ENCODE data around the gene LRP5. TPM values are rescaled to one million over a fixed set of nuclear protein-coding genes. Genes with fewer than 3 reads are reported as not detected.
A peak's percentile ranks its signal among the peaks of the same experiment; 100 is the strongest.
"Not testable (repeated sequence)": the region's sequence is repeated elsewhere in the genome, so short reads cannot be mapped to it uniquely, and the experiment has no call there.

The LRP5 gene
- total RNA-seq, 4 donors from 2014 or later = 22.3 to 43.2 (median 33.8) TPM

DNA sequence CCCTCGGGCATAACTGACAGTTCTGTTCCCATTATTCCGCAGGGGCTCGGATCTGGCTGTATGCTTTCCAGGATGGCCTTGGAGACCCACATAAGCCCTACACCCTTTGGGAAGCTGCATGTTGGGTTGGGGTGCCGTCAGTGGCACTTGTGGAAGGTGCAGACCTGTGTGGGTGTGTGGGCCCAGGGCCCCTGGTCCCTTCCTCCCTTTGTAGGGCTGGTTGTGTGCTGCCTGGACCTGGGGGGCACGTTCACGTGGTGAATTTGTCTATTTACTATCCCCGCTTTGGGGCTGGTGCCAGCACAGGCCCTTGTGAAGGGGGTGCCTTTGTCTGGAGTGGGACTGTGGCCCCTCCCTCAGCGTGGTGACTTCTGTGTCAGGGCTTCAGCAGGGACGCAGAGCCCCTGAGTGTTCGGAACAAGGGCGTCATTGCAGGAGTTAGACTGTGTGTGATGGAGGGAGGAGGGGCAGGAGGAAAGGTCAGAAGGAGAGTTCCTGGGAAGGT is 133.2 kb downstream of the LRP5 start:
- peaks cover 0 to 51% (median 0%) of the 10 kb centered on the region in 3 donors for H3K36me3 ChIP-seq
- H3K27ac ChIP-seq = no peak overlapping the region

DNA sequence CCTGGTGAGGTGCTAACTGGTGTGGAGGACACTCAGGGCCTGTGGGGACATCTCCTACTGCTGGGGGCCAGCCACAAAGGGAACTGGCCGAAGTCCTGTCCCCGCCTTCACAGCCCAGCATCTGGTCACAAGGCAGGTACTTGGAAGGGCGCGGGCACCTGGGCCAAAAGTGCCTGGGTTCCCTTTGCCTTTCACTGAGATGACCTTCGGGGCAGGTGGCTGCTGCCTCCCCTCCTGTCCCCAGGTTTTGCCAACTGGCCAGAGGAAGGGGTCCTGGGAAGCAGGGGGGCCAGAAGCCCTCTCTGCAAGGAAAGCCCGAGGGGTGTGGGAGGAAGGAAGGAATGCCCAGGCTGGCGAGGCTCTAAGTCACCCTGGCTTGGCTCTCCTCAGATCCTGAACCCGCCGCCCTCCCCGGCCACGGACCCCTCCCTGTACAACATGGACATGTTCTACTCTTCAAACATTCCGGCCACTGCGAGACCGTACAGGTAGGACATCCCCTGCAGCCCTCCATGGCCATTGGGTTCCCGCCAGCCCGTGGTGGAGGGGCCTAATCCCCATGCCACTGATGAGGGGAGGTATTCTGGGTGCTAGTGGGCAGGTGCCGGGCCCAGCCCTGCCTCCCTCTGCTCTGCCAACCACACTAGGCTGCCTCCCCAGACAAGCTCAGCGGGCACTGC is 133.8 kb downstream of the LRP5 start:
- Histone ChIP-seq H3K36me3 (peaks cover 0 to 47% (median 0%) of the 10 kb centered on the region in 3 donors), H3K4me1 (peaks cover 0 to 14% (median 2%) of the 10 kb centered on the region in 4 donors), H3K27ac (no peak overlapping the region), H3K9me3 (no peaks in the 10 kb centered on the region), H3K27me3 (no peaks in the 10 kb centered on the region), H3K4me3 (no peak overlapping the region)
- DNase-seq (ENCODE audit: low spot score in 2 of 2) = no peak
- TF ChIP-seq EP300 (IDR thresholded peaks at IDR 0.05) (no peak), POLR2A (IDR thresholded peaks at IDR 0.05) (no peak)
- TF ChIP-seq, protein P1, sequence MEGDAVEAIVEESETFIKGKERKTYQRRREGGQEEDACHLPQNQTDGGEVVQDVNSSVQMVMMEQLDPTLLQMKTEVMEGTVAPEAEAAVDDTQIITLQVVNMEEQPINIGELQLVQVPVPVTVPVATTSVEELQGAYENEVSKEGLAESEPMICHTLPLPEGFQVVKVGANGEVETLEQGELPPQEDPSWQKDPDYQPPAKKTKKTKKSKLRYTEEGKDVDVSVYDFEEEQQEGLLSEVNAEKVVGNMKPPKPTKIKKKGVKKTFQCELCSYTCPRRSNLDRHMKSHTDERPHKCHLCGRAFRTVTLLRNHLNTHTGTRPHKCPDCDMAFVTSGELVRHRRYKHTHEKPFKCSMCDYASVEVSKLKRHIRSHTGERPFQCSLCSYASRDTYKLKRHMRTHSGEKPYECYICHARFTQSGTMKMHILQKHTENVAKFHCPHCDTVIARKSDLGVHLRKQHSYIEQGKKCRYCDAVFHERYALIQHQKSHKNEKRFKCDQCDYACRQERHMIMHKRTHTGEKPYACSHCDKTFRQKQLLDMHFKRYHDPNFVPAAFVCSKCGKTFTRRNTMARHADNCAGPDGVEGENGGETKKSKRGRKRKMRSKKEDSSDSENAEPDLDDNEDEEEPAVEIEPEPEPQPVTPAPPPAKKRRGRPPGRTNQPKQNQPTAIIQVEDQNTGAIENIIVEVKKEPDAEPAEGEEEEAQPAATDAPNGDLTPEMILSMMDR (IDR thresholded peaks at IDR 0.05) = no peak
- WGBS, 2 donors = 86 to 89% methylated on average over 8 to 18 of the region's 18 CpGs

More for the DNA sequence above, 133.2 kb downstream of the LRP5 start:
- 69 to 78% methylated on average over 11 of the region's 11 CpGs for WGBS, 2 donors
- Histone ChIP-seq H3K27me3 (no peaks in the 10 kb centered on the region), H3K4me3 (no peak overlapping the region), H3K4me1 (peaks cover 0 to 14% (median 2%) of the 10 kb centered on the region in 4 donors), H3K9me3 (no peaks in the 10 kb centered on the region)
- DNase-seq (ENCODE audit: low spot score in 2 of 2) = no peak
- TF ChIP-seq EP300 (IDR thresholded peaks at IDR 0.05) (no peak), POLR2A (IDR thresholded peaks at IDR 0.05) (no peak)
- TF ChIP-seq, protein P1 (IDR thresholded peaks at IDR 0.05) = no peak

DNA sequence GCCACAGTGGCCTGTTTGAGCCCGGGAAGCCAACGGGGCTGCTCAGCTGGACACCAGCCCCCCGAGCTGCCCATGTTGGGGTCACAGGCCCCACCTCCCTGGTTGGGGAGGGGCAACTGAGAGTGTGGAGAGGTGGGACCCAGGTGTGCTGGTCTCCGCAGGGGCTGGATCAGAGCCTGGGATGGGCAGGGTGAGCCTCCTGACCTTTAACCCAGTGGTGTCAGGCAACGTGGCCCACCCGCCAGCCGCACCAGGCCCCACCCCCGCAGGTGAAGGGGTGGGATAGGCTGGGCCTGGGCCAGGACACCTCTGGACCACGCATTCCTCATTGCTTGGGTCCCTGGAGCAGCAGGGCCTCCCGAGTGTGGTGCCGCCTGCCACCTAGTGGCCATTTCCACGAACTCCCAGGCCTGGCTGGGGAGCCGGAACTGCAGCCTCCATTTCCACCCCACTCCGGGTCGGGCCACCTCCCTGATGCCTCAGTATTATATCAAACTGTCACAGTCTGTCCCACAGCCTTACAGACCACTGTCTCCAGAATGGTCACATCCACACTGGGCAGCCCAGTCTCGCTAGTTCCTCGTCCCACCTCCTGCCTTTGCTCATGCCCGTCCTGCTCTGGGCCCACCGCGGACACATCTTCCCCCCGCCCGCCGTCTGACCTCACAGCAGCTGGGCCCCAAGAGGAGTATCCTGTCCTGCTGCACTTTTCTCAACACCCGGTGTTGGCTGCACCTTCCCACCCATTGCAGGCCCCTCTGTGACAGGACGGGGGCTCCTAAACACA is 134.8 kb downstream of the LRP5 start:
- H3K36me3 ChIP-seq = peaks cover 0 to 39% (median 0%) of the 10 kb centered on the region in 3 donors
- peak; percentile 51 to 69 for DNase-seq (ENCODE audit: low spot score in 2 of 2)
- no peaks in the 10 kb centered on the region for H3K9me3 ChIP-seq
- peaks cover 0 to 7% (median 0%) of the 10 kb centered on the region in 4 donors for H3K4me1 ChIP-seq
- WGBS, 2 donors = 51 to 53% methylated on average over 15 to 17 of the region's 25 CpGs
- H3K4me3 ChIP-seq = no peak overlapping the region
- H3K27ac ChIP-seq = no peak overlapping the region
- TF ChIP-seq POLR2A (IDR thresholded peaks at IDR 0.05) (no peak), EP300 (IDR thresholded peaks at IDR 0.05) (no peak)
- TF ChIP-seq, protein P1 (IDR thresholded peaks at IDR 0.05) = peak; percentile 89 to 95 (median 92)
- H3K27me3 ChIP-seq = no peaks in the 10 kb centered on the region

DNA sequence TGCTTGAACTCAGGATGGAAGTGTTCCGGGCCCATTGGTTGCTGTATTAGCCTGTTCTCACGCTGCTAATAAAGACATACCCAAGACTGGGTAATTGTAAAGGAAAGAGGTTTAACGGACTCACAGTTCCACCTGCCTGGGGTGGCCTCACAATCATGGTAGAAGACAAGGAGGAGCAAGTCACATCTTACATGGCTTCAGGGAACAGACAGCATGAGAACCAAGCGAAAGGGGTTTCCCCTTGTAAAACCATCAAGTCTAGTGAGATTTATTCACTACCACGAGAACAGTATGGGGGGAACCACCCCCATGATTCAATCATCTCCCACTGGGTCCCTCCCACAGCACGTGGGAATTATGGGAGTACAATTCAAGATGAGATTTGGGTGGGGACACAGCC is 135.5 kb downstream of the LRP5 start:
- H3K9me3 ChIP-seq; H3K4me3 ChIP-seq; H3K27ac ChIP-seq; H3K4me1 ChIP-seq; H3K27me3 ChIP-seq; DNase-seq (ENCODE audit: low spot score in 2 of 2): not testable (repeated sequence)
- peaks cover 0 to 32% (median 0%) of the 10 kb centered on the region in 3 donors for H3K36me3 ChIP-seq
- WGBS, 2 donors = 69 to 81% methylated on average over 6 of the region's 6 CpGs

DNA sequence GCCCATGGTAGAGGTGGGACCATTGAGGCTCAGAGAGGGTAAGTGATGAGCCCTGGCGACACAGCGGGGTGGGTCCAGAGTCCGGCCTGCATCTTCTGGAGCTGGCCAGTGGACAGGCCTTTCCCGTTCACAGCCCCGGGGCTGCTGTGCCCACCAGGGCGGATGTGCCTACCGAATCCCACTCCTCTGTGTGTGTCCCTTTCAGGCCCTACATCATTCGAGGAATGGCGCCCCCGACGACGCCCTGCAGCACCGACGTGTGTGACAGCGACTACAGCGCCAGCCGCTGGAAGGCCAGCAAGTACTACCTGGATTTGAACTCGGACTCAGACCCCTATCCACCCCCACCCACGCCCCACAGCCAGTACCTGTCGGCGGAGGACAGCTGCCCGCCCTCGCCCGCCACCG is 136.2 kb downstream of the LRP5 start:
- H3K36me3 ChIP-seq = peaks cover 0 to 32% (median 0%) of the 10 kb centered on the region in 3 donors

More for the DNA sequence above, 136.2 kb downstream of the LRP5 start:
- H3K27me3 ChIP-seq = no peaks in the 10 kb centered on the region
- H3K4me1 ChIP-seq = peaks cover 0 to 7% (median 0%) of the 10 kb centered on the region in 4 donors
- no peak overlapping the region for H3K27ac ChIP-seq
- 92 to 93% methylated on average over 20 to 25 of the region's 25 CpGs for WGBS, 2 donors
- H3K4me3 ChIP-seq = no peak overlapping the region
- H3K9me3 ChIP-seq = no peaks in the 10 kb centered on the region
- no peak for TF ChIP-seq EP300 (IDR thresholded peaks at IDR 0.05)
- TF ChIP-seq, protein P1 (IDR thresholded peaks at IDR 0.05) = no peak
- TF ChIP-seq POLR2A (IDR thresholded peaks at IDR 0.05) = no peak
- no peak for DNase-seq (ENCODE audit: low spot score in 2 of 2)
